Panc1 (cell line): Measurements from ENCODE around the gene LACTBL1. TPM values are rescaled to one million over a fixed set of nuclear protein-coding genes. Genes with fewer than 3 reads are reported as not detected.

Experiments
- ATAC-seq: fragments of 200-7000 bp; cut with Tn5 transposase; 2 replicates; pipeline ENCODE4 v1.9.1; 2020; ENCODE audit warnings: mild to moderate bottlenecking, moderate library complexity
- BruUV-seq: library from RNA; stranded (reverse); fragments of 400-500 nt; replicated peaks from 2 replicates; lab custom pipeline; 2021; lab: Mats Ljungman, UMichigan
- CTCF ChIA-PET: fragments of 300-600 bp; sonication (Branson Sonifier 250); formaldehyde crosslinking; loops from one replicate; lab custom pipeline; 2022; ENCODE audit warnings: antibody characterized with exemption; lab: Charles Lee
- POLR2A ChIA-PET: fragments of 300-600 bp; sonication (Branson Sonifier 250); formaldehyde crosslinking; loops from one replicate; lab custom pipeline; 2022; ENCODE audit warnings: antibody characterized with exemption; lab: Charles Lee
- DNase-seq: peaks from one replicate; pipeline ENCODE4 v3.0.0-alpha.2; 2010; ENCODE audit warnings: low read depth, low spot score
- H3K27ac ChIP-seq: 2 replicates; pipeline ENCODE4 v1.5.1; 2011; ENCODE audit warnings: mild to moderate bottlenecking, low read length, inconsistent platforms
- H3K27me3 ChIP-seq: fragments of 200-500 bp; sonication (Bioruptor generic); 2 replicates; pipeline ENCODE4 v1.6.0; 2014; ENCODE audit warnings: low read length, inconsistent platforms; ENCODE audit not compliant: control insufficient read depth, insufficient read depth
- H3K36me3 ChIP-seq: fragments of 200-500 bp; sonication (Bioruptor generic); 2 replicates; pipeline ENCODE4 v1.5.1; 2014; ENCODE audit warnings: inconsistent platforms, mild to moderate bottlenecking, low read length, moderate library complexity; ENCODE audit not compliant: control insufficient read depth, insufficient read depth
- H3K4me1 ChIP-seq: 2 replicates; pipeline ENCODE4 v1.5.1; 2011; ENCODE audit warnings: inconsistent platforms, mild to moderate bottlenecking, low read length, moderate library complexity; ENCODE audit not compliant: control insufficient read depth, insufficient read depth
- H3K4me3 ChIP-seq, 2 experiments: 2 replicates each; pipeline ENCODE4 v1.5.1; 2011 to 2012; ENCODE audit warnings: low read depth in 2 of 2, low read length in 2 of 2, mild to moderate bottlenecking in 2 of 2, inconsistent platforms in 1 of 2, moderate library complexity in 1 of 2
- H3K9me3 ChIP-seq: fragments of 200-500 bp; sonication (Bioruptor generic); 2 replicates; pipeline ENCODE4 v1.5.1; 2014; ENCODE audit warnings: low read depth, mild to moderate bottlenecking, inconsistent platforms, low read length, moderate library complexity; ENCODE audit not compliant: control insufficient read depth, insufficient read depth
- POLR2AphosphoS5 ChIP-seq: IDR thresholded peaks from 2 replicates; pipeline ENCODE4 v1.6.1; 2012; ENCODE audit warnings: mild to moderate bottlenecking, low read depth, low read length, moderate library complexity
- SIN3A ChIP-seq: IDR thresholded peaks from 2 replicates; pipeline ENCODE4 v1.6.1; 2012; ENCODE audit warnings: low read depth, mild to moderate bottlenecking, low read length, moderate library complexity, borderline replicate concordance; ENCODE audit not compliant: insufficient read depth
- TCF7L2 ChIP-seq: IDR thresholded peaks from 2 replicates; pipeline ENCODE4 v1.6.1; 2011; ENCODE audit warnings: mild to moderate bottlenecking, low read depth, low read length, inconsistent platforms
- in situ Hi-C: cut with HindIII; loops from 2 replicates; pipeline ENCODE4 v1.10.0; 2016; ENCODE audit warnings: low sequenced_read_pairs, low pct_unique_long_range_greater_than_20kb
- intact Hi-C: fragments of 100-400 bp; cut with micrococcal nuclease; formaldehyde crosslinking; loops from one replicate; pipeline ENCODE4 v1.10.0; 2022; ENCODE audit not compliant: unreplicated experiment
- total RNA-seq: library from RNA; stranded (reverse); gene quantifications from one replicate; pipeline ENCODE4 v1.2.1, GENCODE V29; 2021; ENCODE audit not compliant: unreplicated experiment
- TF ChIP-seq, protein P1 (sequence below): fragments of 450-650 bp; IDR thresholded peaks from 2 replicates; pipeline ENCODE4 v1.5.1; 2017; ENCODE audit warnings: mild to moderate bottlenecking
- TF ChIP-seq, protein P2 (sequence below), 2 experiments: IDR thresholded peaks; 2 replicates each; pipeline ENCODE4 v1.6.1; 2011 to 2012; ENCODE audit warnings: low read depth in 2 of 2, control low read depth in 1 of 2, low read length in 1 of 2, mild to moderate bottlenecking in 1 of 2, moderate library complexity in 1 of 2; ENCODE audit not compliant: insufficient read depth in 1 of 2

The LACTBL1 gene
- total RNA-seq, 1 experiment from 2014 or later = not detected

DNA sequence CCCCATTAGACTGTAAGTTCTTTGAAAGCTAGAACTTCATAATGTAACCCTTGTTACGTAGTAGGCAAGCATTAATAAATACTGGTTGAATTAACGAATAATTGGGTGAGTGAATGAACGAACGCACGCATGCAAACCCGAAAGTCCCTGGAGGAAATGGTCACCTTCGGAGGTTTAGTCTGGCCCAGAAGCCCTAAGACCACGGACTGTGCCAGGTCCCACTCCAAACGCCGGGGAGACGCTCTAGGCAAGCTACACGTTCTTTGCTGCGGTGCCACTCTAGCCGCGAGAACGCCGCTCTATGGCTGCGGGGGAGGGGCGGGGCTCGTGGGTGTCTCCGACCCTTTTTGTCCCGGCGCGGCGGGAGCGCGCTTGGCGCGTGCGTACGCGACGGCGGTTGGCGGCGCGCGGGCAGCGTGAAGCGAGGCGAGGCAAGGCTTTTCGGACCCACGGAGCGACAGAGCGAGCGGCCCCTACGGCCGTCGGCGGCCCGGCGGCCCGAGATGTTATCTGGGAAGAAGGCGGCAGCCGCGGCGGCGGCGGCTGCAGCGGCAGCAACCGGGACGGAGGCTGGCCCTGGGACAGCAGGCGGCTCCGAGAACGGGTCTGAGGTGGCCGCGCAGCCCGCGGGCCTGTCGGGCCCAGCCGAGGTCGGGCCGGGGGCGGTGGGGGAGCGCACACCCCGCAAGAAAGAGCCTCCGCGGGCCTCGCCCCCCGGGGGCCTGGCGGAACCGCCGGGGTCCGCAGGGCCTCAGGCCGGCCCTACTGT, 46.6 kb upstream of the LACTBL1 start, which contains the start of gene KDM1A:
KDM1A (plus strand) TSS at position 375 of the 769 bp plus-strand sequence; CDS start at position 504, 129 bp downstream.
- Histone ChIP-seq H3K27ac (peak within 1 kb of the TSS; percentile 96), H3K27me3 (no peaks in the 10 kb centered on the region), H3K9me3 (no peaks in the 10 kb centered on the region), H3K4me3 (peak within 1 kb of the TSS; percentile 84 to 93), H3K36me3 (no peaks in the 10 kb centered on the region; the same call in 1 of the 2 replicates), H3K4me1 (peaks cover 3% of the 10 kb centered on the region; the same call in 1 of the 2 replicates)
- no TSS peak for BruUV-seq
- peak; percentile 98 for TF ChIP-seq TCF7L2
- TF ChIP-seq SIN3A = peak; percentile 94
- TF ChIP-seq, protein P1, sequence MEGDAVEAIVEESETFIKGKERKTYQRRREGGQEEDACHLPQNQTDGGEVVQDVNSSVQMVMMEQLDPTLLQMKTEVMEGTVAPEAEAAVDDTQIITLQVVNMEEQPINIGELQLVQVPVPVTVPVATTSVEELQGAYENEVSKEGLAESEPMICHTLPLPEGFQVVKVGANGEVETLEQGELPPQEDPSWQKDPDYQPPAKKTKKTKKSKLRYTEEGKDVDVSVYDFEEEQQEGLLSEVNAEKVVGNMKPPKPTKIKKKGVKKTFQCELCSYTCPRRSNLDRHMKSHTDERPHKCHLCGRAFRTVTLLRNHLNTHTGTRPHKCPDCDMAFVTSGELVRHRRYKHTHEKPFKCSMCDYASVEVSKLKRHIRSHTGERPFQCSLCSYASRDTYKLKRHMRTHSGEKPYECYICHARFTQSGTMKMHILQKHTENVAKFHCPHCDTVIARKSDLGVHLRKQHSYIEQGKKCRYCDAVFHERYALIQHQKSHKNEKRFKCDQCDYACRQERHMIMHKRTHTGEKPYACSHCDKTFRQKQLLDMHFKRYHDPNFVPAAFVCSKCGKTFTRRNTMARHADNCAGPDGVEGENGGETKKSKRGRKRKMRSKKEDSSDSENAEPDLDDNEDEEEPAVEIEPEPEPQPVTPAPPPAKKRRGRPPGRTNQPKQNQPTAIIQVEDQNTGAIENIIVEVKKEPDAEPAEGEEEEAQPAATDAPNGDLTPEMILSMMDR = no peak; the same call in 1 of the 2 replicates
- TF ChIP-seq POLR2AphosphoS5 = peak; percentile 98
- TF ChIP-seq, protein P2, sequence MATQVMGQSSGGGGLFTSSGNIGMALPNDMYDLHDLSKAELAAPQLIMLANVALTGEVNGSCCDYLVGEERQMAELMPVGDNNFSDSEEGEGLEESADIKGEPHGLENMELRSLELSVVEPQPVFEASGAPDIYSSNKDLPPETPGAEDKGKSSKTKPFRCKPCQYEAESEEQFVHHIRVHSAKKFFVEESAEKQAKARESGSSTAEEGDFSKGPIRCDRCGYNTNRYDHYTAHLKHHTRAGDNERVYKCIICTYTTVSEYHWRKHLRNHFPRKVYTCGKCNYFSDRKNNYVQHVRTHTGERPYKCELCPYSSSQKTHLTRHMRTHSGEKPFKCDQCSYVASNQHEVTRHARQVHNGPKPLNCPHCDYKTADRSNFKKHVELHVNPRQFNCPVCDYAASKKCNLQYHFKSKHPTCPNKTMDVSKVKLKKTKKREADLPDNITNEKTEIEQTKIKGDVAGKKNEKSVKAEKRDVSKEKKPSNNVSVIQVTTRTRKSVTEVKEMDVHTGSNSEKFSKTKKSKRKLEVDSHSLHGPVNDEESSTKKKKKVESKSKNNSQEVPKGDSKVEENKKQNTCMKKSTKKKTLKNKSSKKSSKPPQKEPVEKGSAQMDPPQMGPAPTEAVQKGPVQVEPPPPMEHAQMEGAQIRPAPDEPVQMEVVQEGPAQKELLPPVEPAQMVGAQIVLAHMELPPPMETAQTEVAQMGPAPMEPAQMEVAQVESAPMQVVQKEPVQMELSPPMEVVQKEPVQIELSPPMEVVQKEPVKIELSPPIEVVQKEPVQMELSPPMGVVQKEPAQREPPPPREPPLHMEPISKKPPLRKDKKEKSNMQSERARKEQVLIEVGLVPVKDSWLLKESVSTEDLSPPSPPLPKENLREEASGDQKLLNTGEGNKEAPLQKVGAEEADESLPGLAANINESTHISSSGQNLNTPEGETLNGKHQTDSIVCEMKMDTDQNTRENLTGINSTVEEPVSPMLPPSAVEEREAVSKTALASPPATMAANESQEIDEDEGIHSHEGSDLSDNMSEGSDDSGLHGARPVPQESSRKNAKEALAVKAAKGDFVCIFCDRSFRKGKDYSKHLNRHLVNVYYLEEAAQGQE (IDR thresholded peaks at IDR 0.05; ENCODE audit: insufficient read depth in 1 of 2, low read depth in 2 of 2, low read length in 1 of 2) = peak in 1 of 2 experiments; percentile 70; a peak in 2 of 4 replicates
- intact Hi-C loops = no loop called here
- ATAC-seq = peak; percentile 100
- DNase-seq = peak; percentile 90
- POLR2A ChIA-PET = interaction anchor here (0.6 kb wide), 2 partner anchors 11 to 1467 kb away, joined by 3 to 4 read pairs; no protein-coding TSS in a partner anchor
- in situ Hi-C loops = no loop called here
- CTCF ChIA-PET = interaction anchor here (0.5 to 0.7 kb wide), 2 partner anchors 12 to 396 kb away, joined by 6 read pairs; no protein-coding TSS in a partner anchor

DNA sequence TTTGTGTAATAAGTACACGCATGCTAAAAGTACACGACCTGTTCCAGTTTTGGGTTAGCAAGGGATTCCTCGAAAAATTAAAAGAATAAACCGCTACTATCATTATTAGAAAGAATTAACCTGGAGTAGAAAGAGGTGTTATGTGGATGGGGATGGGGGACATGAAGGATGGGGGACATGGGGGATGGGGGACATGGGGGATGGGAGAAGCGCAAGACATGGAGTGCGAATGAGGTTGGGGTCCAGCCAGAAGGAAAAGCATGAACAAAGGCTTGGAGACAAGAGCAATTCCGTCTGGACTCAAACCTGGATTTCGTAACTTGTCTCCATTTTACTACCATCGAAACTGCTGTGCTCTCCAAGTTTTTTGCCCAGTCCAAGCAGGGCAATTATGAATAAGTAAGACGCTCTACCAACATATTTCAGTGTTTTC, 46.0 kb upstream of the LACTBL1 start:
- BruUV-seq = no TSS peak
- H3K27me3 ChIP-seq = no peaks in the 10 kb centered on the region
- ATAC-seq (peak; percentile 13), DNase-seq (no peak)
- intact Hi-C loops = no loop called here
- H3K9me3 ChIP-seq = no peaks in the 10 kb centered on the region
- ChIA-PET CTCF (interaction anchor here (0.5 to 0.7 kb wide), 2 partner anchors 11 to 395 kb away, joined by 6 read pairs; no protein-coding TSS in a partner anchor), POLR2A (interaction anchor here (0.6 kb wide), 2 partner anchors 11 to 1466 kb away, joined by 3 to 4 read pairs; no protein-coding TSS in a partner anchor)
- no peaks in the 10 kb centered on the region; the same call in 1 of the 2 replicates for H3K36me3 ChIP-seq
- TF ChIP-seq POLR2AphosphoS5 (no peak), TCF7L2 (no peak), SIN3A (no peak)
- TF ChIP-seq, protein P1 = no peak
- TF ChIP-seq, protein P2 (IDR thresholded peaks at IDR 0.05; ENCODE audit: insufficient read depth in 1 of 2, low read depth in 2 of 2, low read length in 1 of 2) = no peak
- in situ Hi-C loops = no loop called here
- peak overlapping the region; percentile 96 for H3K27ac ChIP-seq
- no peaks in the 10 kb centered on the region for H3K4me1 ChIP-seq
- peak overlapping the region; percentile 84 to 93 for H3K4me3 ChIP-seq
